Measurements from ENCODE around the gene PTPRR.

PTPRR gene

DNA sequence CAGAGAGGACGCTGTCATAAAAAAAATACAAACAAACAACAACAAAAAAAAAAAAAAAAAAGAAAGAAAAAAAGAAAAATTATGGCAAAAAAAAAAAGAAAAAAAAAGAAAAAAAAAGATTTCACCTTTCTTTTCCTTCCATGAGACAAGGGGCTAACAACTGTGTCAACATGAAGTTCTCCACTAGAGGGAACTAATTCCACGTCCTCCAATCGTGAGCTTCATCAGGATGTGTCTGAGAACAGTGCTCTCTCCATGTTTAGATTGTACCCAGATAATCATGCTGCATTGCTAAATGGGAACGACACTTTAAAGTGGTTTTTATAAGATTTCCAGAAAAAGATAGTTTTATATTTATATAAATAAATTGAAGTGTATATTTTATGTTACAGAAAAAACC is 187.2 kb downstream of the PTPRR start:
- no peaks in the 10 kb centered on the region for H3K36me3 ChIP-seq
- TF ChIP-seq, protein P1, sequence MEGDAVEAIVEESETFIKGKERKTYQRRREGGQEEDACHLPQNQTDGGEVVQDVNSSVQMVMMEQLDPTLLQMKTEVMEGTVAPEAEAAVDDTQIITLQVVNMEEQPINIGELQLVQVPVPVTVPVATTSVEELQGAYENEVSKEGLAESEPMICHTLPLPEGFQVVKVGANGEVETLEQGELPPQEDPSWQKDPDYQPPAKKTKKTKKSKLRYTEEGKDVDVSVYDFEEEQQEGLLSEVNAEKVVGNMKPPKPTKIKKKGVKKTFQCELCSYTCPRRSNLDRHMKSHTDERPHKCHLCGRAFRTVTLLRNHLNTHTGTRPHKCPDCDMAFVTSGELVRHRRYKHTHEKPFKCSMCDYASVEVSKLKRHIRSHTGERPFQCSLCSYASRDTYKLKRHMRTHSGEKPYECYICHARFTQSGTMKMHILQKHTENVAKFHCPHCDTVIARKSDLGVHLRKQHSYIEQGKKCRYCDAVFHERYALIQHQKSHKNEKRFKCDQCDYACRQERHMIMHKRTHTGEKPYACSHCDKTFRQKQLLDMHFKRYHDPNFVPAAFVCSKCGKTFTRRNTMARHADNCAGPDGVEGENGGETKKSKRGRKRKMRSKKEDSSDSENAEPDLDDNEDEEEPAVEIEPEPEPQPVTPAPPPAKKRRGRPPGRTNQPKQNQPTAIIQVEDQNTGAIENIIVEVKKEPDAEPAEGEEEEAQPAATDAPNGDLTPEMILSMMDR (IDR thresholded peaks at IDR 0.05) = no peak
- H3K4me1 ChIP-seq (ENCODE audit: control insufficient read depth in 1 of 2, insufficient read depth in 1 of 2, low read depth in 1 of 2, low read length in 1 of 2) = no peaks in the 10 kb centered on the region
- H3K9me3 ChIP-seq = no peaks in the 10 kb centered on the region
- H3K27ac ChIP-seq = no peak overlapping the region
- H3K4me3 ChIP-seq (ENCODE audit: low read depth in 1 of 2, low read length in 1 of 2) = no peak overlapping the region
- H3K27me3 ChIP-seq = no peaks in the 10 kb centered on the region

DNA sequence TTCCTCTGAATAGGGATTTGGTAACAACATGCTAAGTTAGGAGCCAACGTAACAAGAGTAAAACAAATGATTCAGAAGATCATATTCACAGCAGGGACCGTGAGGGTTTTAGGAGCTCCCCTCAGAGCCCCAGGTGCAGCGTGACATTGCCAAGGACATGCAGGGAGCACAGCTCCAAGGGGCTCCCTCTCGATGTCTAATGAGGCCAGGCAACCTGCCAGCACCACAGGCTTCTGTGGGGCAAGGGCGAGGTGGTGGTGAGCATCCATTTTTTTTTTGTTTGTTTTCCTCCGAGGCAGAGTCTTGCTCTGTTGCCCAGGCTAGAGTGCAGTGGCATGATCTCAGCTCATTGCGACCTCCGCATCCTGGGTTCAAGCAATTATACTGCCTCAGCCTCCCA is 188.3 kb downstream of the PTPRR start:
- H3K36me3 ChIP-seq = no peaks in the 10 kb centered on the region
- no peak overlapping the region for H3K27ac ChIP-seq
- TF ChIP-seq, protein P1 (IDR thresholded peaks at IDR 0.05) = no peak
- H3K9me3 ChIP-seq = no peaks in the 10 kb centered on the region
- H3K4me3 ChIP-seq (ENCODE audit: low read depth in 1 of 2, low read length in 1 of 2) = no peak overlapping the region
- H3K4me1 ChIP-seq (ENCODE audit: control insufficient read depth in 1 of 2, insufficient read depth in 1 of 2, low read depth in 1 of 2, low read length in 1 of 2) = no peaks in the 10 kb centered on the region
- H3K27me3 ChIP-seq = no peaks in the 10 kb centered on the region

DNA sequence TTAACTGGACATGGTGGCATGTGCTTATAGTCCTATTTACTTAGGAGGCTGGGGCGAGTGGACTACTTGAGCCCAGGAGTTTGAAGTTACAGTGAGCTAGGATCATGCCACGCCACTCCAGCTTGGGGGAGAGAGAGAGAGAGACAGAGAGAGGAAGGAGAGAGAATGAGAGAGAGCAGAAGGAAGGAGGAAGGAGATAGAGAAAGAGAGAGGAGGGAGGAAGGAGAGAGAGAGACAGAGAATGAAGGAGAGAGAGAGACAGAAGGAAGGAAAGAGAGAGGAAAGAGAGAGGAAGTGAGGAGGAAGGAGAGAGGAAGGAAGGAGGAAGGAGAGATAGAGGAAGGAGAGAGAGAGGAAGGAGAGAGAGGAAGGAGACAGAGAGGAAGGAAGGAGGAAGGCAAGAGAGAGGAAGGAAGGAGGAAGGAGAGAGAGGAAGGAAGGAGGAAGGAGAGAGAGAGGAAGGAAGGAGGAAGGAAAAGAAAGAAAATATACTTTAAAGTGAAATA is 189.8 kb downstream of the PTPRR start:
- Histone ChIP-seq H3K4me3 (ENCODE audit: low read depth in 1 of 2, low read length in 1 of 2) (no peak overlapping the region), H3K27ac (no peak overlapping the region), H3K27me3 (no peaks in the 10 kb centered on the region), H3K9me3 (no peaks in the 10 kb centered on the region), H3K36me3 (no peaks in the 10 kb centered on the region), H3K4me1 (ENCODE audit: control insufficient read depth in 1 of 2, insufficient read depth in 1 of 2, low read depth in 1 of 2, low read length in 1 of 2) (no peaks in the 10 kb centered on the region)
- TF ChIP-seq, protein P1 (IDR thresholded peaks at IDR 0.05) = no peak

DNA sequence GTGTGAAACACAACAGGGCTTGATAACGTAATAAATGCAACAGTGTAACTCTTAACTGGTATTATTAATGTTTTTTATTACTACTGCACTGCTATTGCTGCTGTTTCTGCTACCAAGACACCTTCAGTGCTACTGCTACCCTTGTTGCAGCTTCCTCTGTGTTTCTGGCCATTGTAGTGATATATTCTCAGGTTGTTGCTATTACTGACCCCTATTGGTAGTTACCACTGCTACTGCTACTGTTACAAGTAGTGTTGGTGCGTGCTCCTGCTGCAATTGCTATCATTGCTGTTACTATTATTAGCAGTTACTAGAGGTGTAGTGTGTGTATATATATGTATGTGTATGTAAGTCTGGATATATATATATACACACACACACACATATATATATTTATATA is 196.1 kb downstream of the PTPRR start:
- Histone ChIP-seq H3K4me1 (ENCODE audit: control insufficient read depth in 1 of 2, insufficient read depth in 1 of 2, low read depth in 1 of 2, low read length in 1 of 2) (no peaks in the 10 kb centered on the region), H3K4me3 (ENCODE audit: low read depth in 1 of 2, low read length in 1 of 2) (no peak overlapping the region), H3K27me3 (peaks cover 38% of the 10 kb centered on the region), H3K9me3 (no peaks in the 10 kb centered on the region), H3K36me3 (no peaks in the 10 kb centered on the region), H3K27ac (no peak overlapping the region)
- TF ChIP-seq, protein P1 (IDR thresholded peaks at IDR 0.05) = no peak

DNA sequence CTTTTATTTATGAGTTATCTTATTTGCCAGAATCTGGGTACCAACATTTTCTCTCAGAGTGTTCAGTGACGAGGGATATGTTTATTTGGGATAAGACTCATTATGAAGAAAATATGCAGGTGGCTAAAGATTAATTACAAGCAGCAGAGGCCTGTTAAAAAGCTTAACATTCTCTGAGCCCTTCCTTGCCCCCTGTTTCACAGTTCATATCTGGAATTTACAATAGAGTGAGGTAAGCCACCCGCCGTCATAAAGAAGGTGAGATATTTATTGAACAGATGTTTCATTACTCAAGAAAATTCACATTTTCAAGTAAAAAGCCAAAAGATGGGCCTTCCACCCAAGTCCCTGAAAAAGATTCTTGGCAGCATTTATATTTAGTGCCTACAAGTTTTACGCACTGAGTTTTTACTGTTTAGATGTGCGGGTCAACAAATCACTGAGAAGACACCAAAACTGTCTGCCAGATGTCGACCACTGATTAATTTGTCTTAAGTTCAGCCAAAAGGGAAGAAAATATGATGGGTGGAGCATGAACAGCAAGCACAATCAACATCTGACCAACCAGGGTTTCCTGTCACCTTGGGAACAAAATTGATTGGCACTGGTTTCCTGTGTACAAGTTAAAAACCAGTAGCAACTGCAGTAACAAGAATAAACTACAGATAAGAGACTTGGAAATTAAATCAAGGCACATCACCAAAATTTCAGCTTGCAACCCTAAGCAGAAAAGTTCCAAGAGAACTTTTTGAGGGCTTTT is 197.8 kb downstream of the PTPRR start:
- H3K9me3 ChIP-seq = no peaks in the 10 kb centered on the region
- H3K27ac ChIP-seq = no peak overlapping the region
- H3K4me1 ChIP-seq (ENCODE audit: control insufficient read depth in 1 of 2, insufficient read depth in 1 of 2, low read depth in 1 of 2, low read length in 1 of 2) = no peaks in the 10 kb centered on the region
- H3K4me3 ChIP-seq (ENCODE audit: low read depth in 1 of 2, low read length in 1 of 2) = no peak overlapping the region
- H3K27me3 ChIP-seq = peaks cover 54% of the 10 kb centered on the region
- TF ChIP-seq, protein P1 (IDR thresholded peaks at IDR 0.05) = no peak
- no peaks in the 10 kb centered on the region for H3K36me3 ChIP-seq
